Transverse colon (tissue), 4 donors: Measurements from ENCODE around the gene MGST3. TPM values are rescaled to one million over a fixed set of nuclear protein-coding genes. Genes with fewer than 3 reads are reported as not detected.
A peak's percentile ranks its signal among the peaks of the same experiment; 100 is the strongest.
"Not testable (repeated sequence)": the region's sequence is repeated elsewhere in the genome, so short reads cannot be mapped to it uniquely, and the experiment has no call there.

Experiments
- DNase-seq: peaks from one replicate; pipeline ENCODE4 v3.0.0-alpha.2; 2019
- H3K27ac ChIP-seq, 4 donors: fragments of 200-600 bp; sonication (generic); 2 replicates each; pipeline ENCODE4 v1.5.1; 2016 to 2018; ENCODE audit warnings: inconsistent platforms in 4 of 4
- H3K27me3 ChIP-seq: fragments of 200-600 bp; sonication (generic); 2 replicates; pipeline ENCODE4 v1.5.1; 2017; ENCODE audit warnings: inconsistent platforms
- H3K36me3 ChIP-seq, 4 donors: fragments of 200-600 bp; sonication (generic); 2 replicates each; pipeline ENCODE4 v1.5.1; 2017 to 2019; ENCODE audit warnings: inconsistent platforms in 4 of 4
- H3K4me1 ChIP-seq, 4 donors: fragments of 200-600 bp; sonication (generic); 2 replicates each; pipeline ENCODE4 v1.5.1; 2017 to 2020; ENCODE audit warnings: inconsistent platforms in 4 of 4
- H3K4me3 ChIP-seq, 4 donors: fragments of 200-600 bp; sonication (generic); 1 replicate in 1 of 4; 2 replicates in 3 of 4; pipeline versions ENCODE4 v1.5.1 to v1.6.1; 2017 to 2019; ENCODE audit warnings: inconsistent platforms in 4 of 4
- H3K9me3 ChIP-seq, 2 donors: fragments of 200-600 bp; sonication (generic); 2 replicates each; pipeline ENCODE4 v1.5.1; 2017 to 2019; ENCODE audit warnings: inconsistent platforms in 2 of 2
- CTCF ChIP-seq, 5 experiments: fragments of 200-600 bp in 3 of 5; fragments of 450-650 bp in 2 of 5; sonication (generic) in 3 of 5; IDR thresholded peaks; 1 replicate in 2 of 5; 2 replicates in 3 of 5; pipeline ENCODE4 v1.5.1; 2016 to 2017; ENCODE audit warnings: antibody characterized with exemption in 5 of 5, inconsistent platforms in 3 of 5, mild to moderate bottlenecking in 2 of 5, moderate library complexity in 1 of 5
- EP300 ChIP-seq: sonication (generic); formaldehyde crosslinking; IDR thresholded peaks from one replicate; pipeline ENCODE4 v1.6.1; 2017; ENCODE audit warnings: antibody characterized with exemption, low read depth
- POLR2A ChIP-seq: fragments of 450-650 bp; IDR thresholded peaks from one replicate; pipeline ENCODE4 v1.6.1; 2016; ENCODE audit warnings: antibody characterized with exemption, mild to moderate bottlenecking, moderate library complexity
- POLR2AphosphoS5 ChIP-seq, 3 donors: sonication (generic); formaldehyde crosslinking; IDR thresholded peaks; one replicate each; pipeline ENCODE4 v1.6.1; 2016; ENCODE audit warnings: antibody characterized with exemption in 3 of 3
- WGBS, 2 donors: methylation state at CpG; one replicate each; pipeline ENCODE4 v1.1.5; 2018; ENCODE audit warnings: low coverage in 1 of 2; 5-methylcytosine and 5-hydroxymethylcytosine counted together
- in situ Hi-C, 4 donors: fragments of 200-750 bp; cut with MboI; loops; one replicate each; pipeline versions ENCODE4 v1.15.0 to v1.15.1; 2017; ENCODE audit warnings: low sequenced_read_pairs in 3 of 4, low pct_ligation_motif_present in 1 of 4, low pct_unique_long_range_greater_than_20kb in 1 of 4
- intact Hi-C: fragments of 100-400 bp; cut with DNase I; formaldehyde crosslinking; loops from one replicate; pipeline ENCODE4 v1.15.1; 2023; ENCODE audit warnings: low total_unique reads
- total RNA-seq, 4 donors: library from RNA; depleted of rRNA; stranded (reverse); fragments of >200 nt; gene quantifications; one replicate each; pipeline ENCODE4 v1.1.0, GENCODE V29; 2016

MGST3 gene
- total RNA-seq, 4 donors from 2014 or later, result 84.4 to 387 (median 220) TPM

- in situ Hi-C loops (loop anchor here in 3 of 4 donors (10.0 to 25.0 kb wide), 2 partner anchors 204 to 336 kb away; no protein-coding TSS in a partner anchor), intact Hi-C loops (no loop called here)
- WGBS, 2 donors, result 0 to 18% methylated on average over 2 to 3 of the region's 3 CpGs
- H3K4me1 ChIP-seq, result peaks cover 0 to 18% (median 8%) of the 10 kb centered on the region in 4 donors
- no peaks in the 10 kb centered on the region for H3K36me3 ChIP-seq
- no peaks in the 10 kb centered on the region for H3K9me3 ChIP-seq
- no peak for TF ChIP-seq POLR2A
- TF ChIP-seq CTCF (IDR thresholded peaks at IDR 0.05), result no peak
- no peak for DNase-seq
- peak overlapping the region; percentile 80 to 82 (median 81) for H3K27ac ChIP-seq
- H3K4me3 ChIP-seq, result peak overlapping the region; percentile 49 to 69 (median 53)
- peaks cover 30% of the 10 kb centered on the region for H3K27me3 ChIP-seq
These were observed 32.4 kb upstream of the MGST3 start for GRCh38 chr1:165598676-165599059.

DNA sequence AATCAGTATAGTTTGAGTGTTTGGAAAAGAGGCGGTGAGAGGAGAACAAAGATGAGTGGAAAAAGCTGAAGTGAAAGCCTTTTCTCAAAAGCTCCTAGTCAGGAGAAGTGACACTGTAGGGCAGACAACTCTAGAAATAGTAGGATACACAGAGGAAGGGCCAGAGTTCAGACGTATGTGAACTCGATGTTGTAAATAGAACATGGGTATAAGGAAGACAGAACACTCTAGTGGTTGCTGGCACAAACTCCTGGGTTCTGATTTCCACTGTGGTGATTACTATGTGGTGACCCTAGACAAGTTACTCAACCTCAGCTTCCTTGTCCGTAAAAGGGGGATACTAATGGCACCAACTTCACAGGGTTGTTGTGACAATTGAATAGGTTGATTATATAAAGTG is 30.2 kb upstream of the MGST3 start:
- H3K27ac ChIP-seq, result no peak overlapping the region
- no peaks in the 10 kb centered on the region for H3K36me3 ChIP-seq
- DNase-seq, result no peak
- no peak for TF ChIP-seq EP300
- H3K27me3 ChIP-seq, result peaks cover 9% of the 10 kb centered on the region
- intact Hi-C loops (loop anchor here (5.0 kb wide), 1 partner anchor 312 kb away; no protein-coding TSS in a partner anchor), in situ Hi-C loops (loop anchor here (5.0 to 10.0 kb wide), 4 partner anchors 94 to 314 kb away; partner anchors contain the start of gene ALDH9A1 (in 1 of the 4))
- H3K4me3 ChIP-seq, result no peak overlapping the region
- peaks cover 0 to 18% (median 8%) of the 10 kb centered on the region in 4 donors for H3K4me1 ChIP-seq
- H3K9me3 ChIP-seq, result no peaks in the 10 kb centered on the region
- 56 to 58% methylated on average over 4 of the region's 4 CpGs for WGBS, 2 donors

DNA sequence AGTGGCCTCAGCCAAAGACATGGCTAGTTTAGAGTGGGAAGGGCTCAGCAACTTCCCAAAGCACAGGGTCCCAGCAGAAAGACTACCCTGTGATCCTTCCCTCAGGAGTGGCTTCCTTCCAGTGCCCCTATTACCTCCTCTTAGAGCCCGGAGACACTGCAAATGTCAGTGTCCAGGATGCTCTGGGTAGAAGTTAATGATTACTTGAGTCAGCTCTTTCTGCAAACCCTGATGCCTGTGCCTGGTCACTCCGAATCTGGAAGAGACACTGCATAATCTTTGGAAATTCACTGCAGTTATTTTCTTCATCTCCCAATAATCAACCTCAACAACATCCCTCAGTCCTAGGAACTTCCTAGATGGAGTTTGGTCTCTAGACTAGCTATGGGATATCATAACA is 27.2 kb upstream of the MGST3 start:
- 33 to 62% methylated on average over 1 to 2 of the region's 2 CpGs for WGBS, 2 donors
- Histone ChIP-seq H3K4me3 (no peak overlapping the region), H3K4me1 (peaks cover 0 to 7% (median 0%) of the 10 kb centered on the region in 4 donors), H3K27me3 (no peaks in the 10 kb centered on the region), H3K36me3 (no peaks in the 10 kb centered on the region), H3K9me3 (no peaks in the 10 kb centered on the region), H3K27ac (no peak overlapping the region)
- TF ChIP-seq POLR2AphosphoS5 (IDR thresholded peaks at IDR 0.05) (no peak), POLR2A (no peak), EP300 (no peak), CTCF (IDR thresholded peaks at IDR 0.05) (no peak)
- in situ Hi-C loops, result loop anchor here (5.0 to 10.0 kb wide), 4 partner anchors 91 to 311 kb away; partner anchors contain the start of gene ALDH9A1 (in 1 of the 4)
- intact Hi-C loops, result loop anchor here (5.0 kb wide), 1 partner anchor 308 kb away; no protein-coding TSS in a partner anchor
- no peak for DNase-seq

GRCh38 chr1:165605246-165605645 is 25.8 kb upstream of the MGST3 start:
- no peaks in the 10 kb centered on the region for H3K36me3 ChIP-seq
- peaks cover 0 to 6% (median 0%) of the 10 kb centered on the region in 4 donors for H3K4me1 ChIP-seq
- no peak for TF ChIP-seq POLR2A
- no peaks in the 10 kb centered on the region for H3K9me3 ChIP-seq
- no peak overlapping the region for H3K27ac ChIP-seq
- no peak for DNase-seq
- in situ Hi-C loops (loop anchor here in 3 of 4 donors (10.0 kb wide), 2 partner anchors 90 to 310 kb away; partner anchors contain the start of gene ALDH9A1 (in 1 of the 3)), intact Hi-C loops (no loop called here)
- H3K27me3 ChIP-seq, result peaks cover under 1% of the 10 kb centered on the region
- 87% methylated on average over 4 of the region's 4 CpGs; no CpG with 5 or more reads in 1 of the 2 donors for WGBS, 2 donors
- H3K4me3 ChIP-seq, result no peak overlapping the region

- H3K27me3 ChIP-seq, H3K9me3 ChIP-seq, H3K4me1 ChIP-seq, H3K4me3 ChIP-seq, H3K27ac ChIP-seq, H3K36me3 ChIP-seq, DNase-seq, intact Hi-C loops: not testable (repeated sequence)
- whole genome bisulfite sequencing, 2 donors, result 73 to 88% methylated on average over 5 to 12 of the region's 12 CpGs
- in situ Hi-C loops, result loop anchor here in 3 of 4 donors (10.0 kb wide), 2 partner anchors 88 to 308 kb away; partner anchors contain the start of gene ALDH9A1 (in 1 of the 3)
These were observed 24.4 kb upstream of the MGST3 start for GRCh38 chr1:165606676-165607075.
